Gastroesophageal sphincter (tissue), 4 donors: Measurements from ENCODE around the gene PRKG1. TPM values are rescaled to one million over a fixed set of nuclear protein-coding genes. Genes with fewer than 3 reads are reported as not detected.

ENCODE experiments used
- ATAC-seq: fragments of 150-250 bp; one replicate; pipeline ENCODE4 v1.9.1; 2016; ENCODE audit warnings: mild to moderate bottlenecking, moderate library complexity
- H3K27ac ChIP-seq, 4 donors: fragments of 200-600 bp; sonication (generic) in 3 of 4; 1 replicate in 3 of 4; 2 replicates in 1 of 4; pipeline ENCODE4 v1.5.1; 2016 to 2019
- H3K27me3 ChIP-seq: fragments of 200-600 bp; sonication (generic); one replicate; pipeline ENCODE4 v1.5.1; 2019
- H3K36me3 ChIP-seq, 2 donors: fragments of 200-600 bp; sonication (generic); one replicate each; pipeline ENCODE4 v1.5.1; 2019; ENCODE audit warnings: control low read depth in 1 of 2
- H3K4me1 ChIP-seq, 3 donors: fragments of 200-600 bp; sonication (generic); 1 replicate in 2 of 3; 2 replicates in 1 of 3; pipeline ENCODE4 v1.5.1; 2016 to 2019; ENCODE audit warnings: control low read depth in 2 of 3
- H3K4me3 ChIP-seq, 2 donors: fragments of 200-600 bp; sonication (generic); one replicate each; pipeline ENCODE4 v1.5.1; 2019; ENCODE audit warnings: mild to moderate bottlenecking in 1 of 2, moderate library complexity in 1 of 2
- H3K9me3 ChIP-seq, 3 donors: fragments of 200-600 bp; sonication (generic); one replicate each; pipeline ENCODE4 v1.5.1; 2017 to 2019; ENCODE audit warnings: control low read depth in 2 of 3
- CTCF ChIP-seq, 4 experiments: fragments of 200-600 bp in 2 of 4; fragments of 450-650 bp in 2 of 4; sonication (generic) in 1 of 4; IDR thresholded peaks; one replicate each; pipeline ENCODE4 v1.5.1; 2017 to 2019; ENCODE audit warnings: antibody characterized with exemption in 4 of 4, mild to moderate bottlenecking in 2 of 4, moderate library complexity in 2 of 4
- EP300 ChIP-seq: sonication (generic); formaldehyde crosslinking; IDR thresholded peaks from one replicate; pipeline ENCODE4 v1.6.1; 2017; ENCODE audit warnings: antibody characterized with exemption, mild to moderate bottlenecking
- POLR2A ChIP-seq, 2 donors: fragments of 450-650 bp; IDR thresholded peaks; one replicate each; pipeline ENCODE4 v1.6.1; 2017; ENCODE audit warnings: antibody characterized with exemption in 2 of 2, mild to moderate bottlenecking in 2 of 2, moderate library complexity in 1 of 2
- POLR2AphosphoS5 ChIP-seq: sonication (generic); formaldehyde crosslinking; IDR thresholded peaks from one replicate; pipeline ENCODE4 v1.6.1; 2017; ENCODE audit warnings: antibody characterized with exemption
- WGBS, 2 donors: methylation state at CpG; one replicate each; pipeline ENCODE4 v1.1.5; 2018; ENCODE audit warnings: low coverage in 1 of 2; 5-methylcytosine and 5-hydroxymethylcytosine counted together
- total RNA-seq, 4 donors: library from RNA; depleted of rRNA; stranded (reverse); fragments of >200 nt; gene quantifications; one replicate each; pipeline ENCODE4 v1.1.0, GENCODE V29; 2016

PRKG1 gene
- total RNA-seq, 4 donors from 2014 or later = 27.5 to 73.2 (median 39.2) TPM

GRCh38 chr10:51806079-51806835 lies 732.0 kb downstream of the PRKG1 start:
- no peak for TF ChIP-seq POLR2A (IDR thresholded peaks at IDR 0.05)
- TF ChIP-seq CTCF (IDR thresholded peaks at IDR 0.05) = no peak
- TF ChIP-seq POLR2AphosphoS5 = no peak
- TF ChIP-seq EP300 = no peak
- Histone ChIP-seq H3K36me3 (no peaks in the 10 kb centered on the region), H3K4me1 (peaks cover 0 to 5% (median 0%) of the 10 kb centered on the region in 3 donors), H3K4me3 (no peak overlapping the region), H3K27me3 (no peaks in the 10 kb centered on the region), H3K27ac (no peak overlapping the region), H3K9me3 (no peaks in the 10 kb centered on the region)
- WGBS, 2 donors = 90 to 92% methylated on average over 5 of the region's 5 CpGs
- no peak for ATAC-seq

- no peaks in the 10 kb centered on the region for H3K27me3 ChIP-seq
- H3K4me1 ChIP-seq = peaks cover 0 to 5% (median 0%) of the 10 kb centered on the region in 3 donors
- ATAC-seq = no peak
- no peak overlapping the region for H3K27ac ChIP-seq
- no peak for TF ChIP-seq CTCF (IDR thresholded peaks at IDR 0.05)
- TF ChIP-seq POLR2AphosphoS5 = no peak
- TF ChIP-seq EP300 = no peak
- TF ChIP-seq POLR2A (IDR thresholded peaks at IDR 0.05) = no peak
- H3K36me3 ChIP-seq = no peaks in the 10 kb centered on the region
- 93 to 100% methylated on average over 2 to 3 of the region's 3 CpGs for WGBS, 2 donors
- H3K4me3 ChIP-seq = no peak overlapping the region
- no peaks in the 10 kb centered on the region for H3K9me3 ChIP-seq
Observed at GRCh38 chr10:51808187-51808586, 733.9 kb downstream of the PRKG1 start.

- Histone ChIP-seq H3K27ac (no peak overlapping the region), H3K9me3 (no peaks in the 10 kb centered on the region), H3K4me1 (peaks cover 0 to 24% (median 0%) of the 10 kb centered on the region in 3 donors), H3K36me3 (no peaks in the 10 kb centered on the region), H3K4me3 (no peak overlapping the region), H3K27me3 (no peaks in the 10 kb centered on the region)
- no peak for ATAC-seq
- WGBS, 2 donors = 58 to 63% methylated on average over 2 of the region's 2 CpGs
- no peak for TF ChIP-seq POLR2A (IDR thresholded peaks at IDR 0.05)
- TF ChIP-seq CTCF (IDR thresholded peaks at IDR 0.05) = no peak
- TF ChIP-seq POLR2AphosphoS5 = no peak
- no peak for TF ChIP-seq EP300
Observed at GRCh38 chr10:51815723-51816122, 741.4 kb downstream of the PRKG1 start.

- Histone ChIP-seq H3K27me3 (no peaks in the 10 kb centered on the region), H3K4me3 (no peak overlapping the region), H3K9me3 (no peaks in the 10 kb centered on the region), H3K27ac (no peak overlapping the region), H3K4me1 (peaks cover 0 to 19% (median 0%) of the 10 kb centered on the region in 3 donors), H3K36me3 (no peaks in the 10 kb centered on the region)
- 13 to 37% methylated on average over 2 of the region's 2 CpGs for WGBS, 2 donors
- ATAC-seq = no peak
- TF ChIP-seq POLR2A (IDR thresholded peaks at IDR 0.05) (no peak), POLR2AphosphoS5 (no peak), EP300 (no peak), CTCF (IDR thresholded peaks at IDR 0.05) (no peak)
Observed at GRCh38 chr10:51821045-51821444, 746.8 kb downstream of the PRKG1 start.

- ATAC-seq = no peak
- TF ChIP-seq POLR2AphosphoS5 (no peak), EP300 (no peak), CTCF (IDR thresholded peaks at IDR 0.05) (no peak), POLR2A (IDR thresholded peaks at IDR 0.05) (no peak)
- H3K4me3 ChIP-seq = no peak overlapping the region
- no peaks in the 10 kb centered on the region for H3K36me3 ChIP-seq
- H3K9me3 ChIP-seq = no peaks in the 10 kb centered on the region
- H3K4me1 ChIP-seq = peaks cover 0 to 12% (median 0%) of the 10 kb centered on the region in 3 donors
- no peaks in the 10 kb centered on the region for H3K27me3 ChIP-seq
- no peak overlapping the region for H3K27ac ChIP-seq
Observed at GRCh38 chr10:51821745-51822144, 747.5 kb downstream of the PRKG1 start.
